GM12878 (cell line): ENCODE data around the gene ZNF558. TPM values are rescaled to one million over a fixed set of nuclear protein-coding genes. Genes with fewer than 3 reads are reported as not detected.

Experiments
- BRCA1 ChIP-seq: IDR thresholded peaks from 2 replicates; pipeline ENCODE4 v1.6.1; 2011; ENCODE audit warnings: low read depth, low read length, improper control_type of control experiment
- CBX3 ChIP-seq: fragments of 200-600 bp; sonication (generic); IDR thresholded peaks from 2 replicates; pipeline ENCODE4 v1.6.1; 2016; ENCODE audit warnings: low read depth, borderline replicate concordance
- KDM1A ChIP-seq: fragments of 200-600 bp; sonication (generic); IDR thresholded peaks from 2 replicates; pipeline ENCODE4 v1.6.1; 2016; ENCODE audit warnings: borderline replicate concordance
- NFIC ChIP-seq: IDR thresholded peaks from 2 replicates; pipeline ENCODE4 v1.6.1; 2012; ENCODE audit warnings: low read depth, mild to moderate bottlenecking, inconsistent platforms, low read length, moderate library complexity
- NFYB ChIP-seq: IDR thresholded peaks from 2 replicates; pipeline ENCODE4 v1.6.1; 2011; ENCODE audit warnings: low read depth, mild to moderate bottlenecking, low read length, improper control_type of control experiment, moderate library complexity; ENCODE audit not compliant: insufficient read depth
- NR2C1 ChIP-seq: fragments of 450-650 bp; IDR thresholded peaks from 2 replicates; pipeline ENCODE4 v1.6.1; 2017; ENCODE audit warnings: antibody characterized with exemption, mild to moderate bottlenecking, moderate library complexity
- POU2F2 ChIP-seq: IDR thresholded peaks from 3 replicates; pipeline ENCODE4 v1.6.1; 2011; ENCODE audit warnings: low read depth, mild to moderate bottlenecking, low read length, borderline replicate concordance
- RCOR1 ChIP-seq: conservative IDR thresholded peaks from 2 replicates; pipeline ENCODE4 v1.6.1; 2012; ENCODE audit warnings: low read depth, low read length, improper control_type of control experiment
- SRF ChIP-seq, 2 experiments: IDR thresholded peaks; 2 replicates each; pipeline ENCODE4 v1.6.1; 2011; ENCODE audit warnings: low read depth in 2 of 2, low read length in 2 of 2, mild to moderate bottlenecking in 1 of 2, moderate library complexity in 1 of 2
- TCF12 ChIP-seq: IDR thresholded peaks from 2 replicates; pipeline ENCODE4 v1.6.1; 2011; ENCODE audit warnings: low read depth, mild to moderate bottlenecking, low read length
- YBX1 ChIP-seq: fragments of 450-650 bp; IDR thresholded peaks from 2 replicates; pipeline ENCODE4 v1.6.1; 2016; ENCODE audit warnings: antibody characterized with exemption
- ZNF217 ChIP-seq: fragments of 450-650 bp; IDR thresholded peaks from 2 replicates; pipeline ENCODE4 v1.6.1; 2017; ENCODE audit warnings: antibody characterized with exemption, mild to moderate bottlenecking
- ZNF622 ChIP-seq: fragments of 450-650 bp; IDR thresholded peaks from 2 replicates; pipeline ENCODE4 v1.6.1; 2017; ENCODE audit warnings: mild to moderate bottlenecking, inconsistent platforms
- polyA plus RNA-seq, 11 experiments: library from polyadenylated mRNA; depleted of rRNA in 4 of 11; unstranded in 6 of 11; stranded (reverse) in 5 of 11; fragments of >200 nt; fragmentation: Nextera tagmentation in 4 of 11; fragmentation: Illumina TruSeq in 1 of 11; extraction: Ambion mirVana in 4 of 11; extraction: Trizol in 1 of 11; gene quantifications; 1 replicate in 1 of 11; 2 replicates in 10 of 11; pipeline versions ENCODE4 v1.2.1 to v1.2.3, GENCODE V29; 2011 to 2016; ENCODE audit warnings: inconsistent platforms in 2 of 11, missing spikeins in 2 of 11, low read depth in 1 of 11
- total RNA-seq, 4 experiments: library from RNA; depleted of rRNA in 3 of 4; stranded (reverse); fragments of >200 nt in 3 of 4; fragmentation: Illumina TruSeq in 1 of 4; extraction: Trizol in 1 of 4; gene quantifications; 2 replicates each; pipeline versions ENCODE4 v1.2.1 to v1.2.3, GENCODE V29; 2013 to 2021
- TF ChIP-seq, protein P1 (sequence below): IDR thresholded peaks from 2 replicates; pipeline ENCODE4 v1.6.1; 2011; ENCODE audit warnings: low read depth, low read length, improper control_type of control experiment, borderline replicate concordance
- TF ChIP-seq, protein P2 (sequence below): IDR thresholded peaks from 2 replicates; pipeline ENCODE4 v1.6.1; 2011; ENCODE audit warnings: mild to moderate bottlenecking, low read depth, low read length, moderate library complexity; ENCODE audit not compliant: insufficient replicate concordance
- TF ChIP-seq, protein P3 (sequence below): IDR thresholded peaks from 2 replicates; pipeline ENCODE4 v1.6.1; 2012; ENCODE audit warnings: low read depth, low read length, improper control_type of control experiment

ZNF558 gene
- total and polyA plus RNA-seq, 10 of the 15 experiments (the other 5 are each of a cell fraction or from before 2014, with no cell fraction given) = 0.95 to 8.1 (median 6.2) TPM; not detected in 1

DNA sequence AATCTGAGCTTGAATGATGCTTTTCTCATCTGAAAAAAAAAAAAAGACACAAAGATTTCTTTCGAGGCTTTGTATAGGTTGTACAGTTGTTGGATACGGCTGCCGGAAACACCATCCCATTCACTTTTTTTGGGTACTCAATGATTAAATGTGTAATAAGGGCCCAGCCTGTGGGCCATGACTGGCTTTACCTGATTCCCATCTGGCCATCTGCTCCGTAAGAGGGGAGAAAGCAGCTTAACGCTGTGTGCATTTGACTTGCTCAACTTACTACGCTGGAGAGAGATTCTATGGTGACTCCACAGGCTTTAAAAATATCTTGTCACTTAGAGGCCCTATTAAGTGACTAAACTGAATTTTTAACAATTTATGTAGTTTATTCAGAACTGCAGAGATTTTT, 731 bp downstream of the ZNF558 start (continued):
- TF ChIP-seq ZNF217 = no peak
- TF ChIP-seq YBX1 = no peak
- no peak for TF ChIP-seq ZNF622
- no peak for TF ChIP-seq RCOR1
- no peak for TF ChIP-seq NR2C1
- TF ChIP-seq, protein P1, sequence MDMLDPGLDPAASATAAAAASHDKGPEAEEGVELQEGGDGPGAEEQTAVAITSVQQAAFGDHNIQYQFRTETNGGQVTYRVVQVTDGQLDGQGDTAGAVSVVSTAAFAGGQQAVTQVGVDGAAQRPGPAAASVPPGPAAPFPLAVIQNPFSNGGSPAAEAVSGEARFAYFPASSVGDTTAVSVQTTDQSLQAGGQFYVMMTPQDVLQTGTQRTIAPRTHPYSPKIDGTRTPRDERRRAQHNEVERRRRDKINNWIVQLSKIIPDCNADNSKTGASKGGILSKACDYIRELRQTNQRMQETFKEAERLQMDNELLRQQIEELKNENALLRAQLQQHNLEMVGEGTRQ = no peak
- TF ChIP-seq BRCA1 = no peak
- no peak for TF ChIP-seq TCF12
- no peak for TF ChIP-seq NFYB
- TF ChIP-seq SRF (IDR thresholded peaks at IDR 0.05; ENCODE audit: low read depth in 2 of 2, low read length in 2 of 2) = no peak
- no peak for TF ChIP-seq POU2F2
- TF ChIP-seq CBX3 = no peak
- no peak for TF ChIP-seq KDM1A
- TF ChIP-seq, protein P2, sequence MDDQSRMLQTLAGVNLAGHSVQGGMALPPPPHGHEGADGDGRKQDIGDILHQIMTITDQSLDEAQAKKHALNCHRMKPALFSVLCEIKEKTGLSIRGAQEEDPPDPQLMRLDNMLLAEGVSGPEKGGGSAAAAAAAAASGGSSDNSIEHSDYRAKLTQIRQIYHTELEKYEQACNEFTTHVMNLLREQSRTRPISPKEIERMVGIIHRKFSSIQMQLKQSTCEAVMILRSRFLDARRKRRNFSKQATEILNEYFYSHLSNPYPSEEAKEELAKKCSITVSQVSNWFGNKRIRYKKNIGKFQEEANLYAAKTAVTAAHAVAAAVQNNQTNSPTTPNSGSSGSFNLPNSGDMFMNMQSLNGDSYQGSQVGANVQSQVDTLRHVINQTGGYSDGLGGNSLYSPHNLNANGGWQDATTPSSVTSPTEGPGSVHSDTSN = no peak
- no peak for TF ChIP-seq NFIC
- TF ChIP-seq, protein P3, sequence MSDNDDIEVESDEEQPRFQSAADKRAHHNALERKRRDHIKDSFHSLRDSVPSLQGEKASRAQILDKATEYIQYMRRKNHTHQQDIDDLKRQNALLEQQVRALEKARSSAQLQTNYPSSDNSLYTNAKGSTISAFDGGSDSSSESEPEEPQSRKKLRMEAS = no peak
- TF ChIP-seq, all 136 proteins: peak for 0
